PC-3 (cell line): ENCODE measurements around the gene IFTAP. TPM values are rescaled to one million over a fixed set of nuclear protein-coding genes. Genes with fewer than 3 reads are reported as not detected.

Experiments
- ATAC-seq: fragments of 200-7000 bp; cut with Tn5 transposase; 2 replicates; pipeline ENCODE4 v1.9.1; 2020; ENCODE audit warnings: mild to moderate bottlenecking, moderate library complexity
- BruUV-seq: library from RNA; stranded (reverse); fragments of 400-500 nt; replicated peaks from 2 replicates; lab custom pipeline; 2021; lab: Mats Ljungman, UMichigan
- CTCF ChIA-PET: fragments of 300-600 bp; sonication (Branson Sonifier 250); formaldehyde crosslinking; loops from one replicate; lab custom pipeline; 2022; ENCODE audit warnings: antibody characterized with exemption; lab: Charles Lee
- POLR2A ChIA-PET: fragments of 300-600 bp; sonication (Branson Sonifier 250); formaldehyde crosslinking; loops from one replicate; lab custom pipeline; 2022; ENCODE audit warnings: antibody characterized with exemption; ENCODE audit not compliant: unreplicated experiment; lab: Charles Lee
- DNase-seq: peaks from one replicate; pipeline ENCODE4 v3.0.0-alpha.2; 2015
- H2AFZ ChIP-seq: fragments of 300-600 bp; sonication (generic); 2 replicates; pipeline ENCODE4 v1.6.0; 2016; ENCODE audit warnings: antibody characterized with exemption, low read length
- H3F3A ChIP-seq: fragments of 300-600 bp; sonication (generic); one replicate; pipeline ENCODE4 v1.6.0; 2017; ENCODE audit warnings: antibody characterized with exemption, low read length, control low read depth, mild to moderate bottlenecking; ENCODE audit not compliant: unreplicated experiment
- H3K27ac ChIP-seq: fragments of 300-600 bp; sonication (generic); 2 replicates; pipeline ENCODE4 v1.5.1; 2016; ENCODE audit warnings: mild to moderate bottlenecking, low read length
- H3K27me3 ChIP-seq: fragments of 300-600 bp; sonication (generic); 2 replicates; pipeline ENCODE4 v1.6.1; 2016; ENCODE audit warnings: low read length, mixed read lengths
- H3K36me3 ChIP-seq: fragments of 300-600 bp; sonication (generic); 2 replicates; pipeline ENCODE4 v1.6.1; 2016; ENCODE audit warnings: low read depth, mixed run types, low read length, mixed read lengths
- H3K4me1 ChIP-seq: fragments of 300-600 bp; sonication (generic); 2 replicates; pipeline ENCODE4 v1.5.1; 2016; ENCODE audit warnings: low read length; ENCODE audit not compliant: insufficient read depth
- H3K4me2 ChIP-seq: fragments of 300-600 bp; sonication (generic); 2 replicates; pipeline ENCODE4 v1.6.0; 2016; ENCODE audit warnings: low read length
- H3K4me3 ChIP-seq: fragments of 300-600 bp; sonication (generic); 2 replicates; pipeline ENCODE4 v1.5.1; 2016; ENCODE audit warnings: mild to moderate bottlenecking, low read length, mixed read lengths
- H3K79me2 ChIP-seq: fragments of 300-600 bp; sonication (generic); 2 replicates; pipeline ENCODE4 v1.6.1; 2017; ENCODE audit warnings: low read length, mixed read lengths
- H3K9ac ChIP-seq: fragments of 300-600 bp; sonication (generic); 2 replicates; pipeline ENCODE4 v1.6.0; 2016; ENCODE audit warnings: mild to moderate bottlenecking, low read length
- H3K9me2 ChIP-seq: fragments of 300-600 bp; sonication (generic); replicated peaks from 2 replicates; pipeline ENCODE4 v1.6.1; 2016; ENCODE audit warnings: mixed run types, low read length, mixed read lengths
- H3K9me3 ChIP-seq: fragments of 300-600 bp; sonication (generic); 2 replicates; pipeline ENCODE4 v1.6.1; 2016; ENCODE audit warnings: low read length, mixed read lengths
- H4K20me1 ChIP-seq: fragments of 300-600 bp; sonication (generic); 2 replicates; pipeline ENCODE4 v1.6.1; 2016; ENCODE audit warnings: low read length, mixed read lengths
- EZH2 ChIP-seq: fragments of 300-600 bp; sonication (generic); IDR thresholded peaks from one replicate; pipeline ENCODE4 v1.6.1; 2017; ENCODE audit warnings: antibody characterized with exemption, mild to moderate bottlenecking, low read length; ENCODE audit not compliant: unreplicated experiment
- EZH2phosphoT487 ChIP-seq: fragments of 300-600 bp; sonication (generic); IDR thresholded peaks from 2 replicates; pipeline ENCODE4 v1.6.1; 2018; ENCODE audit warnings: mild to moderate bottlenecking, antibody characterized with exemption, low read length, borderline replicate concordance
- intact Hi-C: fragments of 100-400 bp; cut with micrococcal nuclease; formaldehyde crosslinking; loops from 2 replicates; pipeline ENCODE4 v1.9.0; 2023
- total RNA-seq: library from RNA; depleted of rRNA; stranded (reverse); fragments of >200 nt; gene quantifications from 2 replicates; pipeline ENCODE4 v1.2.3, GENCODE V29; 2014
- TF ChIP-seq, protein P1 (sequence below): fragments of 300-600 bp; sonication (generic); conservative IDR thresholded peaks from 2 replicates; pipeline ENCODE4 v1.5.1; 2017; ENCODE audit warnings: antibody characterized with exemption, low read depth, mild to moderate bottlenecking, low read length

IFTAP gene
- total RNA-seq, 1 experiment from 2014 or later = 17.6 TPM

GRCh38 chr11:36564376-36565030, 29.8 kb upstream of the IFTAP start:
- peaks cover 61% of the 10 kb centered on the region for H3K27me3 ChIP-seq
- peak overlapping the region; percentile 58 for H3K4me3 ChIP-seq
- H3K36me3 ChIP-seq = no peaks in the 10 kb centered on the region
- peak overlapping the region; percentile 68; the same call in 1 of the 2 replicates for H2AFZ ChIP-seq
- ChIA-PET CTCF (interaction anchor here (1.0 to 2.2 kb wide), 4 partner anchors 44 to 183 kb away, joined by 4 to 9 read pairs (median 6); no protein-coding TSS in a partner anchor), POLR2A (no interaction called here)
- H3K4me2 ChIP-seq = peak overlapping the region; percentile 78
- H3K9me3 ChIP-seq = no peaks in the 10 kb centered on the region
- H3K9ac ChIP-seq = no peak overlapping the region
- no peaks in the 10 kb centered on the region for H3K79me2 ChIP-seq
- no peak for TF ChIP-seq EZH2
- TF ChIP-seq EZH2phosphoT487 = no peak
- TF ChIP-seq, protein P1, sequence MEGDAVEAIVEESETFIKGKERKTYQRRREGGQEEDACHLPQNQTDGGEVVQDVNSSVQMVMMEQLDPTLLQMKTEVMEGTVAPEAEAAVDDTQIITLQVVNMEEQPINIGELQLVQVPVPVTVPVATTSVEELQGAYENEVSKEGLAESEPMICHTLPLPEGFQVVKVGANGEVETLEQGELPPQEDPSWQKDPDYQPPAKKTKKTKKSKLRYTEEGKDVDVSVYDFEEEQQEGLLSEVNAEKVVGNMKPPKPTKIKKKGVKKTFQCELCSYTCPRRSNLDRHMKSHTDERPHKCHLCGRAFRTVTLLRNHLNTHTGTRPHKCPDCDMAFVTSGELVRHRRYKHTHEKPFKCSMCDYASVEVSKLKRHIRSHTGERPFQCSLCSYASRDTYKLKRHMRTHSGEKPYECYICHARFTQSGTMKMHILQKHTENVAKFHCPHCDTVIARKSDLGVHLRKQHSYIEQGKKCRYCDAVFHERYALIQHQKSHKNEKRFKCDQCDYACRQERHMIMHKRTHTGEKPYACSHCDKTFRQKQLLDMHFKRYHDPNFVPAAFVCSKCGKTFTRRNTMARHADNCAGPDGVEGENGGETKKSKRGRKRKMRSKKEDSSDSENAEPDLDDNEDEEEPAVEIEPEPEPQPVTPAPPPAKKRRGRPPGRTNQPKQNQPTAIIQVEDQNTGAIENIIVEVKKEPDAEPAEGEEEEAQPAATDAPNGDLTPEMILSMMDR = peak; percentile 84
- intact Hi-C loops = loop anchor here (1.0 kb wide), 3 partner anchors 58 to 183 kb away; no protein-coding TSS in a partner anchor
- H3K27ac ChIP-seq = no peak overlapping the region
- no peaks in the 10 kb centered on the region for H4K20me1 ChIP-seq
- no peaks in the 10 kb centered on the region for H3K4me1 ChIP-seq
- DNase-seq (peak; percentile 69), ATAC-seq (peak; percentile 86)
- no peaks in the 10 kb centered on the region for H3K9me2 ChIP-seq
- BruUV-seq = no TSS peak
- no peaks in the 10 kb centered on the region for H3F3A ChIP-seq

- no peak for ATAC-seq
- Histone ChIP-seq H3K9me3 (no peaks in the 10 kb centered on the region), H3K4me2 (peak overlapping the region; percentile 78), H3K36me3 (no peaks in the 10 kb centered on the region), H4K20me1 (no peaks in the 10 kb centered on the region), H3K4me3 (no peak overlapping the region), H3K9ac (no peak overlapping the region), H3F3A (no peaks in the 10 kb centered on the region), H3K27ac (no peak overlapping the region), H2AFZ (no peak overlapping the region), H3K27me3 (peaks cover 56% of the 10 kb centered on the region), H3K79me2 (no peaks in the 10 kb centered on the region), H3K4me1 (no peaks in the 10 kb centered on the region), H3K9me2 (no peaks in the 10 kb centered on the region)
- no TSS peak for BruUV-seq
- intact Hi-C loops = no loop called here
- ChIA-PET POLR2A (no interaction called here), CTCF (interaction anchor here (1.0 to 2.2 kb wide), 4 partner anchors 44 to 182 kb away, joined by 4 to 9 read pairs (median 6); no protein-coding TSS in a partner anchor)
- DNase-seq = no peak
- TF ChIP-seq EZH2phosphoT487 = no peak
- no peak for TF ChIP-seq EZH2
- TF ChIP-seq, protein P1 = no peak
Measured at GRCh38 chr11:36565031-36565610, 29.2 kb upstream of the IFTAP start.
